Colonic mucosa (tissue), 4 donors: Measurements from ENCODE around the gene UBE2L5. TPM values are rescaled to one million over a fixed set of nuclear protein-coding genes. Genes with fewer than 3 reads are reported as not detected.
"Not testable (repeated sequence)": the region's sequence is repeated elsewhere in the genome, so short reads cannot be mapped to it uniquely, and the experiment has no call there.

Source experiments
- DNase-seq: peaks from one replicate; pipeline ENCODE4 v3.0.0-alpha.2; 2020
- H3K27ac ChIP-seq: fragments of 200-600 bp; one replicate; pipeline ENCODE4 v1.8.0; 2021
- H3K27me3 ChIP-seq: fragments of 200-600 bp; one replicate; pipeline ENCODE4 v1.8.0; 2021
- H3K36me3 ChIP-seq: fragments of 200-600 bp; one replicate; pipeline ENCODE4 v1.8.0; 2021
- H3K4me1 ChIP-seq: fragments of 200-600 bp; one replicate; pipeline ENCODE4 v1.8.0; 2021; ENCODE audit warnings: mild to moderate bottlenecking
- H3K4me3 ChIP-seq: fragments of 200-600 bp; one replicate; pipeline ENCODE4 v1.8.0; 2021
- H3K9ac ChIP-seq, 2 donors: one replicate each; pipeline ENCODE4 v1.7.0; 2013; ENCODE audit warnings: control low read depth in 2 of 2, low read depth in 2 of 2, low read length in 2 of 2
- H3K9me3 ChIP-seq: fragments of 200-600 bp; one replicate; pipeline ENCODE4 v1.8.0; 2021
- intact Hi-C: fragments of 100-400 bp; cut with DNase I; formaldehyde crosslinking; loops from one replicate; pipeline ENCODE4 v1.14.1; 2022
- total RNA-seq, 2 donors: library from RNA; stranded (reverse); fragmentation: NEBNext Ultra II Directional in 1 of 2; extraction: Animal tissue kit (Norgen Biotek cat#: 25700) in 1 of 2; gene quantifications; one replicate each; pipeline ENCODE4 v1.2.1, GENCODE V29; 2021
- TF ChIP-seq, protein P1 (sequence below): fragments of 200-600 bp; IDR thresholded peaks from one replicate; pipeline ENCODE4 v1.8.0; 2022; ENCODE audit warnings: antibody characterized with exemption, mild to moderate bottlenecking
- donor health status: healthy.
- donor health status: DM: no; HTN: no; CAD: no.
- donor health status: DM: no; HTN: no; CAD: no.

UBE2L5 gene
- total RNA-seq, 2 donors from 2014 or later: not detected

DNA sequence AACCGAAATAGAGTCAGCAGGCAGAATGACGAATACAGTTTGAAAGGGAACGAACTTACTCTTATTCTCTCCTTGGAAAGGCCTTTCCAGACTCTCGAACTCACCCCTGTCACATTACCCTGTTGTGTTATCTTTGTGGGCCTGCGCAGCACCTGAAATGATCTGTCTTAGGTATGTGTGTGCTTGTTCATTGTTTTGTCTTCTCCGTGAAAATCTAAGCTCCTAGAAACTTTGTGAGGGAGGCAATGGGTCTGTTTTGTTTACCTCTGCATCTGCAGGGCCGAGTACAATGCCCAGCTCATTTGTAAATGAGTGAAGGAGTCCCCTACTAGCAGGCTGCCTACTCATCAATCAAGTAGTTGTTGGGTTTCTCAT lies 23.8 kb downstream of the UBE2L5 start:
- intact Hi-C loops: no loop called here
- no peaks in the 10 kb centered on the region for H3K36me3 ChIP-seq
- TF ChIP-seq, protein P1, sequence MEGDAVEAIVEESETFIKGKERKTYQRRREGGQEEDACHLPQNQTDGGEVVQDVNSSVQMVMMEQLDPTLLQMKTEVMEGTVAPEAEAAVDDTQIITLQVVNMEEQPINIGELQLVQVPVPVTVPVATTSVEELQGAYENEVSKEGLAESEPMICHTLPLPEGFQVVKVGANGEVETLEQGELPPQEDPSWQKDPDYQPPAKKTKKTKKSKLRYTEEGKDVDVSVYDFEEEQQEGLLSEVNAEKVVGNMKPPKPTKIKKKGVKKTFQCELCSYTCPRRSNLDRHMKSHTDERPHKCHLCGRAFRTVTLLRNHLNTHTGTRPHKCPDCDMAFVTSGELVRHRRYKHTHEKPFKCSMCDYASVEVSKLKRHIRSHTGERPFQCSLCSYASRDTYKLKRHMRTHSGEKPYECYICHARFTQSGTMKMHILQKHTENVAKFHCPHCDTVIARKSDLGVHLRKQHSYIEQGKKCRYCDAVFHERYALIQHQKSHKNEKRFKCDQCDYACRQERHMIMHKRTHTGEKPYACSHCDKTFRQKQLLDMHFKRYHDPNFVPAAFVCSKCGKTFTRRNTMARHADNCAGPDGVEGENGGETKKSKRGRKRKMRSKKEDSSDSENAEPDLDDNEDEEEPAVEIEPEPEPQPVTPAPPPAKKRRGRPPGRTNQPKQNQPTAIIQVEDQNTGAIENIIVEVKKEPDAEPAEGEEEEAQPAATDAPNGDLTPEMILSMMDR: no peak
- no peaks in the 10 kb centered on the region for H3K9me3 ChIP-seq
- H3K4me1 ChIP-seq: no peaks in the 10 kb centered on the region
- peak overlapping the region; percentile 37 for H3K4me3 ChIP-seq
- peak overlapping the region; percentile 87 for H3K27ac ChIP-seq
- H3K9ac ChIP-seq: peak overlapping the region; percentile 38 to 71
- no peak for DNase-seq
- H3K27me3 ChIP-seq: no peaks in the 10 kb centered on the region

DNA sequence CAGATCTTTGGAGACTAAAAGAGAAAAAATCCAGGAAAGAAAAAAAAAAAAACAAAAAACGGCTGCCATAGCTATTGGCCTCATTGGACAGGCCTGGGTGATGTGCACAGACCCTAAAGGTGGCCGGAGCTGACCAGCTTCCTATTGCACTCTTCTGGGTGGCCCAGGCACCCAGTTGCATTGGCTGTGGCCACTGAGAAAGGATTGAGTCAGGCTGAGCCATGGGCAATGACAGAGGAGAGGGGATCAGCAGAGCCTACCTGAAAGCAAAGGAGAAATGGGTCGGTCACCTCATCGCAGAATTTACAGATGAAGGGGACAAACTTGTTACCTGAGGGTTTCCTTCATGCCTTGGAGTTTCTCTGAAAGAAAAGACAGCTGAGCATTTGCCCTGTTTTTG lies 26.1 kb downstream of the UBE2L5 start:
- Histone ChIP-seq H3K9ac (no peak overlapping the region), H3K9me3 (no peaks in the 10 kb centered on the region), H3K36me3 (no peaks in the 10 kb centered on the region), H3K27ac (no peak overlapping the region), H3K27me3 (no peaks in the 10 kb centered on the region), H3K4me3 (no peak overlapping the region), H3K4me1 (no peaks in the 10 kb centered on the region)
- TF ChIP-seq, protein P1: no peak
- no peak for DNase-seq
- intact Hi-C loops: no loop called here

DNA sequence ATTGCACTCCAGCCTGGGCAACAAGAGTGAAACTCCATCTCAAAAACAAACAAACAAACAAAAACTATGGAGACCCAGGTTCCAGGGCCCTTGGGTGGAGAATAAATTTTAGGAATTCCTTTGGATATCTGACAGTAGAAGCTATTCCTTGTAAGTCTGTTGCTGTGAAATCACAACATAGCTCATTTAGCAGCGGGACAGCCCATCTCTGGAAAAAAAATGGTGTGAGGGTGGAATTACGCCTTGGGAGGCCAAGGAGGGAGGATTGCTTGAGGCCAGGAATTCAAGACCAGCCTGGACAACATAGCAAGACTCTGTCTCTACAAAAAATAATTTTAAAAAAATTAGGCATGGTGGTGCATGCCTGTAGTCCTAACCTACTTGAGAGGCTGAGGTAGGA lies 27.8 kb downstream of the UBE2L5 start:
- H3K27ac ChIP-seq: no peak overlapping the region
- H3K4me1 ChIP-seq: no peaks in the 10 kb centered on the region
- H3K9me3 ChIP-seq: no peaks in the 10 kb centered on the region
- H3K4me3 ChIP-seq: no peak overlapping the region
- H3K36me3 ChIP-seq: no peaks in the 10 kb centered on the region
- TF ChIP-seq, protein P1: no peak
- no peaks in the 10 kb centered on the region for H3K27me3 ChIP-seq
- DNase-seq: no peak
- intact Hi-C loops: loop anchor here (10.0 kb wide), 1 partner anchor 315 kb away; no protein-coding TSS in a partner anchor
- H3K9ac ChIP-seq: no peak overlapping the region

DNA sequence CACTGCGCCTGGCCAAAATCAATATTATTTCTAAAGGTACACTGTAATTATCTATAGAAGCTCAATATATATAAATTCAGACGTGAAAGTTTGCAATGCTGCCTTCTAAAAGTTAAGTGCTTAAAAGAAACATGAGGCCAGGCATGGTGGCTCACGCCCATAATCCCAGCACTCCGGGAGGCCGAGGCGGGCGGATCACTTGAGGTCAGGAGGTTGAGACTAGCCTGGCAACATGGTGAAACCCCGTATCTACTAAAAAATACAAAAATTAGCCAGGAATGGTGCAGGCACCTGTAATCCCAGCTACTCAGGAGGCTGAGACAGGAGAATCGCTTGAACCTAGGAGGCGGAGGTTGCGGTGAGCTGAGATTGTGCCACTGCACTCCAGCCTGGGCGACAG lies 29.2 kb downstream of the UBE2L5 start:
- H3K4me1 ChIP-seq, H3K36me3 ChIP-seq, H3K27me3 ChIP-seq, H3K27ac ChIP-seq, H3K9me3 ChIP-seq, H3K9ac ChIP-seq, DNase-seq, H3K4me3 ChIP-seq: not testable (repeated sequence)
- intact Hi-C loops: loop anchor here (10.0 kb wide), 1 partner anchor 317 kb away; no protein-coding TSS in a partner anchor

DNA sequence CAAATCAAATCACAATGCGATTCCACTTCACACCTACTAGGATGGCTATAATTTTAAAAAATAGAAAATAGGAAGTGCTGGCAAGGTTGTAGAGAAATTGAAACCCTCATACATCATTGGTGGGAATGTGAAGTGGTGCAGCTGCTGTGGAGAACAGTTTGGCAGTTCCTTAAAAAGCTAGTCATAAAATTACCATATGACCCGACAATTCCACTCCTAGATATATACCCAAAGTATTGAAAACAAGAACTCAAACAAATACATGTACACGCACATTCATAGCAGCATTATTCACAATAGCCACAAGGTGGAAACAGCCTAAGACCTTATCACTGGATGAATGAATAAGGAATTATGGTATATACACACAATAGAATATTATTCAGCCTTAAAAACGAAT lies 31.4 kb downstream of the UBE2L5 start:
- H3K27me3 ChIP-seq: no peaks in the 10 kb centered on the region
- H3K36me3 ChIP-seq: no peaks in the 10 kb centered on the region
- H3K9ac ChIP-seq: no peak overlapping the region
- TF ChIP-seq, protein P1: no peak
- H3K9me3 ChIP-seq: no peaks in the 10 kb centered on the region
- no peaks in the 10 kb centered on the region for H3K4me1 ChIP-seq
- DNase-seq: no peak
- intact Hi-C loops: loop anchor here (10.0 kb wide), 1 partner anchor 319 kb away; no protein-coding TSS in a partner anchor
- H3K27ac ChIP-seq: no peak overlapping the region
- H3K4me3 ChIP-seq: no peak overlapping the region

DNA sequence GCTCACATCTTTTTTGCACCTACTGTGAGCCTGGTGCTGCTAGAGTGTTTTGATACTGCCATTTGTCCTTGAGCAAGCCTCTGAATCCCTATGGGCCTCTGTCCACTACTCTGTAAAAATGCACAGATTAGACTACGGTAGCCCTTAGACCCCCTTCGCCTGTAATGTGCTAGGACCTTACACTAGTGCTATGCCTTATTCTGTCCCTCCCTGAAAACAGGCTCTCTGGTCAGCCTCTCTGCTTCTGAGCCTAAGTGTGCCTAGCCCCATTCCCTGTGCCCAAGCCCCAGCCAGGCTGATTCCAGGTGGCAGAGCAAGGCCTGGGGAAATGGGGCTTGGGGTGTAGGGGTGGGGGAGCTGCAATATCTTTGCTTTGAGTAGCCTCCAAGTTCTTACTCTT lies 32.7 kb downstream of the UBE2L5 start:
- intact Hi-C loops: loop anchor here (10.0 kb wide), 1 partner anchor 320 kb away; no protein-coding TSS in a partner anchor

More for the DNA sequence above, 32.7 kb downstream of the UBE2L5 start:
- TF ChIP-seq, protein P1: no peak
- H3K4me3 ChIP-seq: no peak overlapping the region
- no peak for DNase-seq
- no peaks in the 10 kb centered on the region for H3K4me1 ChIP-seq
- no peak overlapping the region for H3K9ac ChIP-seq
- no peaks in the 10 kb centered on the region for H3K9me3 ChIP-seq
- no peak overlapping the region for H3K27ac ChIP-seq
- H3K36me3 ChIP-seq: no peaks in the 10 kb centered on the region
- no peaks in the 10 kb centered on the region for H3K27me3 ChIP-seq
